GM21381 (cell line): ENCODE results near the gene EPDR1.
"Not testable (repeated sequence)": the region's sequence is repeated elsewhere in the genome, so short reads cannot be mapped to it uniquely, and the experiment has no call there.

Source experiments
- ATAC-seq: cut with Tn5 transposase; IDR thresholded peaks from one replicate; pipeline ENCODE4 v1.9.1; 2021; ENCODE audit warnings: mild to moderate bottlenecking, moderate library complexity; ENCODE audit not compliant: unreplicated experiment

EPDR1 gene

DNA sequence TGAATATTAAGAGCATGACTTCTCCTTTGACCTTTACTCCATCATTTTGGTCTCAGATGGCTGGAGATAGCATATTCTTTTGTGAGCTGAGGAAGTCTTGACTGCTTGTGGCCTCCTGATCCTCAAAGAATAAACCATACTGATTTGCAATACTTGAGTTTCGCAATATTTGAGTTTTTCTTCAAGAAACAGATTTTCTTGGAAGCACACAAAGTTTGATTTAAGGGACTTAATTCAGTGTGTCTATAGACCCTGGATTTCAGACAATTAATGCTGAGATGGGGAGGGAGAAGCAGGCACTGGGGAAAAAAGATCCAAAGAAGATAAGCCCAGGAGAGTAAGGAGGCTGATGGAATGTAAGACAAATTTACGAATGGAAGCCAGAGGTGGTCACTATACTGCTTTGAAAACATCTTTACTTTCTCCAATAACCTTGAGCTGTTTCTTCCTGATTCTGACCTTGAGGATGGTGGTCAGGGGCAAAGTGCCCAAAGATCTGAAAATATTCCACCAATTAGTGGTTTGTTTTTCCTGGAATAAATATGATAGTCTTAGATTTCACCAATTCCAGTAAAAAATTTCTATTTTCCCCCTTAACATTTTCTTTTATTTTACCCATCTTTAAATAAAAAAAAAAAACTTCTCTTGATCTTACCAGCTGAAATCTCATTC lies 7.5 kb downstream of the EPDR1 start:
- ATAC-seq, result no peak

DNA sequence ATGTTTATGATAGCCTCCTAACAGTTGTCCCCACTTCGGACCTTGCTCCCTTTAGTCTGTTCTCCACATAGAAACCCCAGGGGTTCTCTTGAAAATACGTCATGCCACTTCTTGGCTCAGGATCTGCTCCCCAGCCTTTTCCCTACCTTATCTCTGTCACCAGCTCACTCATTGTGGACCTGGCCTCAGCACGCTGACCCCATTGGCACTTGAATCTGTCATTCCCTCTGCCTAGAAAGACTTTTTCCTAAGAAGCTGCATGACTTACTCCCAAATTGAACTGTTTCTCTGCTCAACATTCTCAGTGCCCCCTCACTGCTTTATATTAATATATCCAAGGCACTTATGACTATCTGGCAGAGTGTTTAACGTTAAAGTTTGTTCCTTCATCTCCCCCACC lies 8.4 kb downstream of the EPDR1 start:
- ATAC-seq, result no peak

DNA sequence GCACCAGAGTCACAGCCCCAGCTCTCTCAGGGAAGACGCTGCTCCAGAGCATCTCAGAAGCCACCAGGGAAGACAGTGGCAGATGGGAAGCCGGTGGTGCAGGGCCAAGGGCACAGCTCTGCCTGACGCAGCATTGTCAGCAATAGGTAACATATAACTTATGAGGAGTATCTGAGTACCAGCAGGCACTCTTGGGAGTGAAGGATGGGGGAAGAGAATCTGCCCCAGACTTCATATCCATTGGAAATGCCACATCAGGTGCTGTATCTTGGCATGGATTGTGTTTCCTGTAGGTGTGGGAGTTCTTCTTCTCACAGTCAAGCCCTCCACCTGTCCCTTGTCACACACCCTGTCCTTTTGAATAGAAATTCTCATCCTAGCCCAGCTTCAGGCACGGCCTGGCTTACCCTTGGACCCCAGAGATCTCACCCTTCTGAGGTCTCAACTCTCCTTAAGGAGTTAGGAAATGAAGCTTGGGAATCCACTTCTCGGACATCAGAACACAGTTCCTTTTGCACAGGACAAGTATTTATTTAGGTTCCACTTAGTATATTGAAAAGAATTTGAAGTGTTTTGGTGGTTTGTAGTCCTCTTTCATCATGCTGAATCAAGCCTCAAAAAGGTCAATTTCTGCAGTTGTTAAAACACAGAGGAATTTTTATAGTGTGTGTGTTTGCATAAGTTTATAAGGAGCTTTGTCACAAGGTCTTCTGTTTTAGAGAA lies 9.9 kb downstream of the EPDR1 start:
- ATAC-seq, result no peak

GRCh38 chr7:37932543-37932942 lies 12.1 kb downstream of the EPDR1 start:
- ATAC-seq, result no peak

DNA sequence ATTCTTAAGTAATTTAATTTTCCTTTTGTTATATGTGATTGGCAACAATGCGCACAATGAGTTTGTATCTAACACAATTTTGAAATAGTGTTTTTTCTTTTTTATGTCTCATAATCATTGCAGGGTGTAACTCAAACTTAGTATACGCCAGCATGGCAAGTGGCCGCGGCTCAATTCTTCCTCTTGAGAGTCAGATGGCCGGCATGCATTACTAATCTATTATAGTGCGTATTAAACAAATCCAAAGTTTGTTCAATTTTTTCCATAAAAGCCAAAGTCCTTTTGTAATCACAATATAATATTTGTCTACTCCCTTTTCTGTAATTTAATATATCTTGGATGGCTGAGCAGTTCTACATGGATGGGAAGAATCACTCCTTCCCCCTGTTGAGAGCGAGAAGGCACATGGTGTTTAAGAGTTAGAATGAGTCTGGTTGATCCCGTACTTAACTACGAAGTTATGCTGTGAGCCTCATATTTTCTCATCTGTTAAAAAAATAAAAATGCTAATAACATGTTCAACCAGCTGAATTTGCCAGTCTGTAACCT lies 12.7 kb downstream of the EPDR1 start:
- ATAC-seq, result no peak

GRCh38 chr7:37942934-37943610 lies 22.6 kb downstream of the EPDR1 start:
- ATAC-seq, result no peak

DNA sequence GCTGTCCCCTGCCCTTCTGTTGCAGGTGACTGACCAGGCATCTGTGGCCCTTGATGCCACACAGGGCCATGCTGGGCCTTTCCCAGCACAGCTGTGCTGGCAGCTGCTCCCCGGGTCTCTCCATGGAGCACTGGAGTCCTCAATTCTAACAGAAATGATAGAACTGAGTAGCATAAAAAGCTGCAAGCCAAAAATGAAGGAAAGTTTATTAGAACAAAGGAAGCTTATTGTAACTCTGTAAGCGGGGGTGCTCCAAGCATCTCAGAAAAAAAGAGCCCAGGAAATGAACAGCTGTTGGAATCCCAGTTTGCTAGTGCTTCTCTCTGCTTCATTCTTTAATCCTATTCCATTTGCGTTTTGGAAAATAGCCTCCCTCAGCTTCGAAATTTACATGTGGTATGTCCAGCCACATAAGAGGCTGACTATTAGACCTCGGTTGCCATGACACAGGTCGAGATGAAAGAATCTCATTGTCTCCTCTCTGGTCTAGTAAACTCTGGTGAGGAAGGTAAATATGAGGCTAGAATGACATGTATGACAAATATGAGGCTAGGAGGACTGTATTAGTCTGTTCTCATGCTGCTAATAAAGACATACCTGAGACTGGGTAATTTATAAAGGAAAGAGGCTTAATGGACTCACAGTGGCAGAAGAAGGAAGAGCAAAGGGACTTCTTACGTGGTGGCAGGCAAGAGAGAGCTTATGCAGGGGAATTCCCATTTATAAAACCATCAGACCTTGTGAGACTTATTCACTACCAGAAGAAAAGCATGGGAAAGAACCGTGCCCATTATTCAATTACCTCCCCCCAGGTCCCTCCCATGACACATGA lies 23.7 kb downstream of the EPDR1 start:
- no peak for ATAC-seq

DNA sequence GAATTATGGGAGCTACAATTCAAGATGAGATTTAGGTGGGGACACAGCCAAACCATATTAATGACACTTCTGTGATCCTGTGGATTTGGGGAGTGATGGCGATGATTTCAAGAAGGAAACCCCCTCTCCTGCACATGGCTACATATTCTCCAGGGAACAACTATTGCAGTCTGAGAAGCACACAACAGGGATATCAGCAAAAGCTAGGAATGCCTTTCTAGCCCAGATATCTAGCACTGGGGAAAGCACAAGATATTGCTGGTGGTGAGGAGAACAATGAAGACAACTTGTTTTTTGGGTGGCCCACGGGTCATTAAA lies 24.3 kb downstream of the EPDR1 start:
- no peak for ATAC-seq

DNA sequence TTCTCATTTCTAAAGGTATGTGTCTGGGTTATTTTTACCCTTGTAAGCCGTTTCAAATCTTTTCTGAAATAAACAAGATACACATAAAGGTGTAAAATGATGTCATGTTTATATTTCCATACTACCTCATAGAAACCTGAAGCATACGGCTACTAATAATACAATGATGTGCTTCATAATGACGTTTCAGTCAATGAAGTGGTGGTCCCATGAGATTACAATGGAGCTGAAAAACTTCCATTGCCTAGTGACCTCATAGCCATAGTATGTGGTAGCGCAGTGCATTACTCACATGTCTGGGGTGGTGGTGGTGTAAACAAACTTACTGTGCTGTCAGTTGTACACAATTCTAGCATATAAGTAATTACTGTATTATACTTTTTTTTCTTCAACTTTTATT lies 24.9 kb downstream of the EPDR1 start:
- no peak for ATAC-seq

- no peak for ATAC-seq
Observed at GRCh38 chr7:37947138-37947940, 26.9 kb downstream of the EPDR1 start.

DNA sequence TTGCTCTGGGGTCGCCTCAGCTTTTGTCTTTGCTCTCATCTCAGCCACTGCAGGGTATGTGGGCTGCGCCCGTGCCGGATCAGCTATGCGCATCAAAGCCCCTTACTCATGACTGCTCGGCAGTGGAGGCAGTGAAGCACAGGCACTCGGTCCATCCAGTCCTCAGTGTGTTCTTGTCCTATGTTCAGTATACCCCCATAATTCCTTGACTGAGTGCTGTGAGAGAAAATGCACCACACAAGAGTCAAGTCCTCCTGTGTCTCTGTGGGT lies 27.4 kb downstream of the EPDR1 start:
- ATAC-seq, result no peak

DNA sequence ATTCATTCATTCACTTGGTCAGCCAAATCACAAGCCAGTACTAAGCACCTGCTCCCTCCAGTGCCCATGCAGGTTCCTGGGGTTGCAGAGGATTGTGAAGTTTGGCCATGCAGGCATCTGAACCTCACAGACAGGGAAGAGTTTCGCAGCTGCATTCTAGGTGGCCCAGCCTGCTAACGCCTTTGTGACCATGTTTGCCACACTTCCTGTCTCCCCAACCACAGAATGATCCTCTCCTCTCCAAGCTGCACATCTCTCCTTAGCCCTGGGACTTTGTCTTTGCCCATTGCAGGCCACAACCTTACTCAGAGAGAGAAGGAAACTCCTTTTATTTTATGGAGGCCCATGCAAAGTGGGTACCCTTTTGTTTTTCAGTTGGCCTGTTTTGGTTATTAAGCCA lies 31.8 kb downstream of the EPDR1 start:
- no peak for ATAC-seq

DNA sequence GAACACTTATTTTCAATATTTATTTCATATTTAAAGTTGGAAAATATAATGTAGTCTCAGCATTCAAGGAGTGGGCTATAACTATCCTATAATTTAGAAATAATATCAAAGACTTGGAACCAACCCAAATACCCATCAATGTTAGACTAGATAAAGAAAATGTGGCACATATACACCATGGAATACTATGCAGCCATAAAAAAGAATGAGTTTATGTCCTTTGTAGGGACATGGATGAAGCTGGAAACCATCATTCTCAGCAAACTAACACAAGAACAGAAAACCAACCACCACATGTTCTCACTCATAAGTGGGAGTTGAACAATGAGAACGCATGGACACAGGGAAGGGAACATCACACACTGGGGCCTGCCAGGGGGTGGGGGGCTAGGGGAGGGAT lies 33.8 kb downstream of the EPDR1 start:
- not testable (repeated sequence) for ATAC-seq

- no peak for ATAC-seq
Observed at GRCh38 chr7:37956791-37957190, 36.4 kb downstream of the EPDR1 start.

GRCh38 chr7:37957221-37957970 lies 37.0 kb downstream of the EPDR1 start:
- ATAC-seq, result no peak

DNA sequence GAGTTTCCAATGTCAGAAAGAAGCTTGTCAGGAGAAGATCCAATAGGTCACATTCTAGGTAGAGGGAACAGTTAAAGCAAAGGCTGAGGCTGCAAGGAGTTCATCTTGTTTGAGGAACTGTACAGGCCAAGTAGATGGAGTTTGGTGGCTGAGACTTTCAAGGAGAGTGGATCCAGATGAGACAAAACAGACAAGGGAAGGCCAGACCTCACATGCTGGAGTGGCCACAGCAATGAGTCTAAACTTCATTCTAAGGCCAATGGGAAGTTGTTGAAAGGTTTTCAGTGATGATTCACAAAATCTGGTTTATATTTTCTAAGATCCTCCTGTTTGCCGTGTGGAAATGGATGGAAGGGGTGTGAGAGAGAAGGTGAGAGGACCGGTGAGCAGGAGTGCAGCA lies 40.0 kb downstream of the EPDR1 start:
- ATAC-seq, result no peak

DNA sequence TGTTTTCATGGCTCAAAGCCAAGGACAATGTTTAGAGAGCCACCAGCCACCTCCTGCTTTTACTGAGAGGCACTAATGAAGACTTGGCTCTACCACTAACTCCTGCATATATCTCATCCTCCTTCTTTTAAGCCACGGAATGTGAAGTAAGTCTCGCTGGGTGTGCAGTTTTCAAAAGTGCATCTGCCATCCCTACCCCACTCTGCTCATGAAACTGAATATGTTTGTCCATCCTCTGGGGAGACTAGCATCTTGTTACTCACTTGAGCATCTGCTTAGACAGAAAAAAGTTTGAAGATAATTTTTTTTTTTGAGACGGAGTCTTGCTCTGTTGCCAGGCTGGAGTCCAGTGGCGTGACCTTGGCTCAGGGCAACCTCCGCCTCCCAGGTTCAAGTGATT lies 40.8 kb downstream of the EPDR1 start:
- no peak for ATAC-seq

DNA sequence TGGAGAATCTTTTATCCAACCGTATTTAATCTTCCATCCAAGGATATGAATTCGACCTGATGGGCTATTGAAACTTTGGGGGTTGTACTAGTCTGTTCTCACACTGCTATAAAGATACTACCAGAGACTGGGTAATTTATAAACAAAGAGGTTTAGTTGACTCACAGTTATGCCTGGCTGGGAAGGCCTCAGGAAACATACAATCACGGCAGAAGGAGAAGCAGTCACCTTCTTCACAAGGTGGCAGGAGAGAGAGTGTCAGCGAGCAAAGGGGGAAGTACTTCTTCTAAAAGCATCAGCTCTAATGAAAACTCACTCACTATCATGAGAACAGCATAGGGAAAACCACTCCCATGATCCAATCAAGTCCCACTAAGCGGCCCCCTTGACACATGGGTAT lies 43.8 kb downstream of the EPDR1 start:
- ATAC-seq, result no peak

- ATAC-seq, result no peak
Observed at GRCh38 chr7:37970211-37970610, 49.8 kb downstream of the EPDR1 start.

DNA sequence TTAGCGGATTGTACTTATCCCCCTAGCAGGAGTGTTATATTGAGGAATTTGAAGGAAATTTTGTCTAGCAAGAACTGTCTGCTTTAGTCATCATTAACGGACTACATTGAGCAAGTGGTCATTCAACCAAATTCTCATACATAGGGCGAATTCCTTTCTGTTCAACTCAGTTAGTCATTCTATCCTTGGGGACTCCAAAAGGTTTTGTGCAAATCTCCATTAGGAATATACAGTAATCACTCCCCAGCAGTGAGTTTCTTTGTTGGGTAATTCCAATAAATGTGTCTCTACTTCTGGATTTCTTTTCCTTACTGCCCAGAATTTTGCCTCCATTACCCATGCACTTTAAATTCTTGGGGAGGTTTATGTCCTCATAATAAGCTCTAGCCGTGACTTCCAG lies 51.1 kb downstream of the EPDR1 start:
- ATAC-seq, result no peak
